Stimulated activated CD4-positive, alpha-beta T cell treated with anti-CD3 and anti-CD28 coated beads, TNF-alpha, amount 100 ng/mL, for 1 hour (primary cell): Measurements from ENCODE around the gene MRGPRX2.
A peak's percentile ranks its signal among the peaks of the same experiment; 100 is the strongest.

Experiments
- DNase-seq, 3 donors: peaks; one replicate each; pipeline ENCODE4 v3.0.0-alpha.2; 2020; ENCODE audit warnings: low read depth in 3 of 3, low spot score in 1 of 3

The MRGPRX2 gene

GRCh38 chr11:19076744-19077589 lies 16.4 kb upstream of the MRGPRX2 start:
- DNase-seq: peak; percentile 17 to 40 (median 17)

GRCh38 chr11:19075636-19076035 lies 15.1 kb upstream of the MRGPRX2 start:
- no peak for DNase-seq

- no peak for DNase-seq
Observed at GRCh38 chr11:19073454-19074415, 13.2 kb upstream of the MRGPRX2 start.

GRCh38 chr11:19072464-19072863 lies 11.9 kb upstream of the MRGPRX2 start:
- DNase-seq: no peak

GRCh38 chr11:19071255-19071654 lies 10.7 kb upstream of the MRGPRX2 start:
- DNase-seq: peak; percentile 2 to 28 (median 9)

- no peak for DNase-seq
Observed at GRCh38 chr11:19059833-19060232, 684 bp downstream of the MRGPRX2 start.

GRCh38 chr11:19055905-19056304 lies 4.6 kb downstream of the MRGPRX2 start:
- DNase-seq: no peak

GRCh38 chr11:19055016-19055415 lies 5.5 kb downstream of the MRGPRX2 start:
- DNase-seq: no peak

GRCh38 chr11:19053909-19054308 lies 6.6 kb downstream of the MRGPRX2 start:
- no peak for DNase-seq

- no peak for DNase-seq
Observed at GRCh38 chr11:19050281-19050680, 10.2 kb downstream of the MRGPRX2 start.

- no peak for DNase-seq
Observed at GRCh38 chr11:19049351-19049750, 11.2 kb downstream of the MRGPRX2 start.

- DNase-seq: no peak
Observed at GRCh38 chr11:19040051-19040450, 20.5 kb downstream of the MRGPRX2 start.

GRCh38 chr11:19039409-19039808 lies 21.1 kb downstream of the MRGPRX2 start:
- no peak for DNase-seq

GRCh38 chr11:19032990-19033389 lies 27.5 kb downstream of the MRGPRX2 start:
- DNase-seq: no peak

- no peak for DNase-seq
Observed at GRCh38 chr11:19027829-19028595, 32.5 kb downstream of the MRGPRX2 start.

- no peak for DNase-seq
Observed at GRCh38 chr11:19026862-19027261, 33.7 kb downstream of the MRGPRX2 start.

- no peak for DNase-seq
Observed at GRCh38 chr11:19025481-19026406, 34.8 kb downstream of the MRGPRX2 start.

GRCh38 chr11:19020831-19021230 lies 39.7 kb downstream of the MRGPRX2 start:
- no peak for DNase-seq

GRCh38 chr11:19018901-19019300 lies 41.6 kb downstream of the MRGPRX2 start:
- DNase-seq: no peak
